Left lobe of liver (tissue), 2 donors: ENCODE measurements around the gene FOXM1. TPM values are rescaled to one million over a fixed set of nuclear protein-coding genes. Genes with fewer than 3 reads are reported as not detected.

Experiments
- ATAC-seq: fragments of 200-7000 bp; cut with Tn5 transposase; one replicate; pipeline ENCODE4 v1.9.1; 2020; ENCODE audit warnings: mild to moderate bottlenecking, moderate library complexity
- DNase-seq: peaks from one replicate; pipeline ENCODE4 v3.0.0-alpha.2; 2020; ENCODE audit warnings: low spot score
- total RNA-seq: library from RNA; stranded (reverse); gene quantifications from one replicate; pipeline ENCODE4 v1.2.1, GENCODE V29; 2021
- donor health status: DM: no; HTN: no; CAD: no; lungs with moderate emphysema.
- donor health status: DM: no; HTN: yes; CAD: no.

Gene FOXM1
- total RNA-seq, 1 donor from 2014 or later = 0.86 TPM

DNA sequence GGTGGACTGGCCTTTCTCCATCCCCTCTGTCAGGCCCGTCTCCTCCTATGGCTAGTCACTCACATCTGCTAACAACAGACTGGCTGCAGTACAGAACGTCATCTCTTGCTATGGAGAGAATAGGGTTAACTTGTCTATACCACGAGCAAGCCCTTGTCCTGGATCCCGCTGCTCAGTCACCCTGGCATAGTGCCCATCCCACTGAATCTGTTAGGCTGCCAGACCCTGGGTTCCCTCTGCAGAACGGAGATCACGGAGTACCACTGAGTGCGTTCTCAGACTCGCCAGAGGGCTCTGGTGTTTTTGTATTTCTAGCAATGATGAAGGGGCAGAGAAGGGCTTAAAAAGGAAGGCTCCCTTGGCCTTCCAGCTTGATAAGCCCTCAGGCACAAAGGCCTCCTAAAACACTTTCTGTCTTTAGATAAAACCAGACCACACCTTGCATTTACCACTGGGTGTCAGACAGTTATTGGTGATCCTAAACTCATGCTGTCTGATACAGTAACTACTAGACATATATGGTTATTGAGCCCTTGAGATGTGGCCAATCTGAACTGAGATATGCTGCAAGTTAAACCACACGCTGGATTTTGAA lies 35.8 kb downstream of the FOXM1 start:
- ATAC-seq (no peak), DNase-seq (no peak)

DNA sequence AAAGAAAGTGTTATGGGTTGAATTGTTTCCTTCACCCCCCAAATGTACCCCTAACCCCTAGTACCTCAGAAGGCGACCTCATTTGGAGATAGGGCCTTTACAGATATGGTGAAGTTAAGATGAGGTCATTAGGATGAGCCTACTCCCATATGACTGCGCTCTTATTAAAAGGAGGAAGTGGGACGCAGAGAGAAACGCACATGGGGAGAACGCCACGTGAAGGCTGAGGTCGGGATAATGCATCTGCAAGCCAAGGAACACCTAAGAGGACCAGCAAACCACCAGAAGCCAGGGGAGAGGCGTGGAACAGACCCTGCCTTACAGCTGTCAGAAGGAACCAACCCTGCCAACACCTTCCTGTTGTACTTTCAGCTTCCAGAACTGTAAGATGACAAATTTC lies 40.4 kb downstream of the FOXM1 start:
- ATAC-seq = no peak
- no peak for DNase-seq

DNA sequence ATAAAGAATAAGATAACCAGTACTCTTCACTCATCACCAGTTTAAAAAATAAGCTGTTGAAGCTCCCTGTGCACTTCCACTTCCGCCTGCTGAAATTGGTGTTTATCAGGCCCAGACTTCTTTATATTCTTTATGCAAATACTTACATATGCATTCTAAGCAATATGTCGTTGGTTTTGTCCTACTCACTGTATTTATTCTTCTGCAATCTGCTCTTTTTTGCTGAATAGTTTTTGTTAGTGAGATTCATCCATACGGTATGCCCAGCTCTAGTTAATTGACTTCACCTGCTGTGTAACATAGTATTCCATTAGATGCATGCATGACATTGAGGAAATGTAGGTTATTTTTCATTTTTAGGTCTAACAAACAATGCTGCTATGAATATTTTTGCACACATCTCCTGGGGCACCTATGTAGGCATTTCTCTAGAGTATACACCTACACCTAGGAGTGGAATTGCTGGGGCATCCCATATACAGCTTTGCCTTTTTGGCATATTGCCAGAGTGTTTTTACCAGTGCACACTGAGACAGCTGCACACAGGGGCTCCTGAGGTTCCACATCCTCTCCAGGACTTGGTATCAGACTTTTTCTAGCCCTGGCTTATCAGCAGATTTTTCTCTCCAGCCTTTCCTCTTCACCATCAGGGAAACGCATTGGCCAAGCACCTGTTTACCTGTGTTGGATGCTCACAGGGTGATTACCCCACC lies 41.1 kb downstream of the FOXM1 start:
- ATAC-seq (no peak), DNase-seq (no peak)

DNA sequence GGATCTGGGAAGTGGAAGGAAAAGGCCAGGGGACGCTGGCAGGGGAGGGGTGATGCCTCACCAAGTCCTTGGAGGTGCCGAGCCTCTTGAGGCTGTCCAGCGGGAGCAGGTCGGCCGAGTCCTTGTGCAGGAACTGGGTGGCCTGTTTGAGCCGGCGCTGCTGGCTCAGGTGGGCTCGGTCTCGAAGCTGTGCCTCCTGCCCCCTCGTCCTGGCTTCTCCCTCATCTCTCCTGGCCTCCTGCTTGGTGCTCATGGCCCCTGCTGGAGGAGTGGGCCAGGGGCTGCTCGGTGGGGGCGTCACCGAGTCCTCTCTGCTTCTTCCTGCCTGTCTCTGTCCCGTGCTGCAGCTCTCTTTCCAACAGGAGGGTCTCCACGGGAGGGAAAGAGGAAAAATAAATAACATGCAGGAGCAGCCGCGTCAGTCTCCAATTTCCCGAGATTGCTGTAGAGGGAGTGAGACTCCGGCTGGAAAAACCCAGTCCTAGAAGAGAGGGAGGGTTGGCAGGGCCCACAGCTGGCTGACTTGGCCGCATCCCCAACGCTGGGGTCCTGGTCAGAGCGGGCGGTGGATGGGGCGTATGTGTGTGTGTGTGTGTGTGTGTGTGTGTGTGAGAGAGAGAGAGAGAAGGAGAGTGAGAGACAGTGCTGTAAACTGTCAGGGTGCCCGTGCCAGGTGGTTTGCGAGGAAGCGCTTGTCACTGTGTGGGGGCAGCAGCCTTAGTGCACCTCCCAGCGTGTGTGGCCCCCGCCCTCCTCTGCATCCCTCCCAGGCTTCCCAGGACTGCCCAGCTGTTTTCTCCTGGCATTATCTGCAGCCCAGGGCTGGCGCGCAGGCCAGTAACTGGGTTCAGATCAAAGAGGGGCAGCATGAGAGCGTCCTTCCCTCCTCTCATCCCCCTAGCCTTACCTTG lies 42.1 kb downstream of the FOXM1 start, which contains the start of gene NRIP2:
NRIP2 (minus strand) TSS at position 455 of the 911 bp plus-strand sequence; CDS start at position 403, 52 bp downstream.
- ATAC-seq = no peak
- DNase-seq = no peak

DNA sequence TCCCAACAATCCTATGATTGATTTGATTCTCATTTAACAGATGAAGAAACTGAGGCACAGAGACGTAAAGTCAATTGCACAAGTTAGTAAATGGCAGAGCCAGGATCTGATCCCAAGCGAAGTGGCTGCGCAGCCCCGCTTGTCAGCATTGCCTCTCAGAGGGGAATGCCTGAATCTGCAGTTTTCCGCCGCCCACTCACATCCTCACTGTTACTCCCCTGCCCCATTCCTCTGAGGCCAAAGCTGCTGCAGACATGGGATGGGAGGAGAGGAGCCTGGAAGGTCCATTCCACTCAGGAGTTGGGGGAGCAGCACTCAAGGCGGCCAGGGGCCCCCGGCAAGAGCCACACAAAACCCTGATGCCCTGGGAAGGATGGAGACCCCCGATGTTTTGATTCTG lies 43.2 kb downstream of the FOXM1 start:
- ATAC-seq (no peak), DNase-seq (no peak)

DNA sequence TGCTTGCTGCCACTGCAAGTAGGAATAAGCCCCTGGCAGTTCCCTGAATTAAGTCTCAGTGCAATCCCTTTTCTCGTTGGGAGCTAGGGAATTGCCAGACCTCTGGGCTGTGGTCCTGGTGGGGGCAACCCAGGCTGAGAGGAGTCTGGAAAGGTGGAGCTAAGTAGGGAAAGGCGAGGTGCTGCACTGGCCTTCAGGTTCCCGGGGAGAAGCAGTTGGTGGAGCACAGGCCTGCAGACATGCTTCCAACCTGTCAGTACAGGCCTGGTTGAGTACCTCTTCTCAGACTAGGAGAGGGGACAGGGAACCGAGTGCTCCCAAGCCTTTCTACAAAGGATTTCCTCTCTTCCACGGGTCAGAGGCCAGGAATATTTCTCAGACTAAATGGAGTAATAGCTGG lies 43.6 kb downstream of the FOXM1 start:
- no peak for ATAC-seq
- no peak for DNase-seq

DNA sequence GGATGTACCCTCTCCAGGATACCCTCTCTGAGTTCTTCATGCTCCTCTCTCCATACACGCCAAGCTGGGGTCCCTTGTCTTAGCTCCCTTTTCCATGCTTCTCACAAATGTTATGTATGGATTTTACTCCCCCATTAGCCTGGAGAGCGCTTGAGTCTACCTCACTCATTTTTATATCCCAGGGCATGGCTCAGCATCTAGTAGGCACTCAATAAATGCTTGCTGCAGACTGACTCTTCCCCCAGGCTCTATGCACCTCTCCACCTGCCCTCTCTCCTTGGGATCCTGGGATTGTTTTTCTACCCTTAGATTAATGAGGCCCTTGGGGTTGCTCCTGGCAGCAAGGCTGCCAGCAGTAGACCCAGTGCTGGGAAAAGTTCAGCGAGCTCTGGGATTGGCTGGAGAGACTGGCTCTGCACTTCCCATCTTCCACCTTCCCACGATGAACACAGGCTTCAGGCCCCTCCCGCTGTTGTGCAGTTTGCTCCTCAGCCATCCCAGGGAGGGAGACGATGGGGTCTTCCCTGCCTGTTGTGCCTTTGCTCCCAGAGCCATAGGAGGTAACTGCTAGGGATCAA lies 44.3 kb downstream of the FOXM1 start:
- ATAC-seq (no peak), DNase-seq (no peak)

DNA sequence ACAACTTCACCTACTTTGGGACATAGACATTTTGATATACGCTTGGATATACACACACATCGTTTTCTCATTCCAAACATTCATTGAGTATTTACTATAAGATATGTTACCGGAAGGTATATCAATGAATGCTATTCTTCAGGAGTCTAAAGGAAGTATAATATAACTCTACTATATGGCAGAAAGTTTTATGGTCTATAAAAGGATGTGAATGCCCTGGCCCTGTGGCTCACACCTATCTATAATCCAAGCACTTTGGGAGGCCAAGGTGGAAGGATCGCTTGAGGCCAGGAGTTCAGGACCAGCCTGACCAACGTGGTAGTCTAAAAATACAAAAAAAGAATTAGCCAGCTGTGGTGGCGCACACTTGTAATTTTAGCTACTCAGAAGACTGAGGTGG lies 47.7 kb downstream of the FOXM1 start:
- ATAC-seq = no peak
- no peak for DNase-seq

DNA sequence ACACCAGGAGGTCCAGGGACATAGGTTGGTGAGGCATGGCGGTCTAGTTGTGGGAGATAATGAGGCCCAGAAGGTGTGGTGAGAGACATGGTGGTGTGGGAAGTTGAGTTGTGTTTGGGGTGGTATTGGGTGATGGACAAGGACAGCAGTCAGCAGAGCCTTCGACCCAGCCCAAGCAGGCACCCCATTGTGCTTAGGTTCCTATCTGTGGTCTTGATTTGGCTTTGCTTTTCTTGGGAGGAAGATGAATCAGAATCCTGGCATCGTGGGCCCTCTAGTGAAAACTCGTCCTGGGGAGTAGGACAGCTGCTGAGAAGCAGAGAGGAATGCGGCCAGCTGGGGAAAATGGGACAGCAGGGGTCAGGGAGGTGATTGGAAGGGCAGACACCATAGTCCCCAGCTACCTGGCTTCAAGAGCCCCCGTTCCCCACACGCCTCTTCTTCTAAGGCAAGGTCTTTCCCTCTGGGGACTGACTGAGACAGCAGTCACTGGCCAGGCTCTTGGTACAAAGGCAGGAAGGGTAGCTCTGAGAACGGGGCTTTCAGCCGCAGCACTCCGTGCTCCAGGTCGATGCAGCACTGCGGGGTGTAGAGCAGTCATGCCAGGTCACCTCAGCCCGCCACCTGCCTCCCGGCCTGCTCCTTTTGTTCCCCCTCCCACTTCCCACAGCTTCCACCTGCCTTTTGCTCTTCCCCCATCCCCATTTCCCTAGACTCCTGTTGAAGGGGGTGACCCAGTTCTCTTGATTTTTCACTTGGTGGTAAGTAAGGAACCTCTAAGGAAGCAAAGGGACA lies 50.1 kb downstream of the FOXM1 start:
- no peak for DNase-seq
- ATAC-seq = no peak

DNA sequence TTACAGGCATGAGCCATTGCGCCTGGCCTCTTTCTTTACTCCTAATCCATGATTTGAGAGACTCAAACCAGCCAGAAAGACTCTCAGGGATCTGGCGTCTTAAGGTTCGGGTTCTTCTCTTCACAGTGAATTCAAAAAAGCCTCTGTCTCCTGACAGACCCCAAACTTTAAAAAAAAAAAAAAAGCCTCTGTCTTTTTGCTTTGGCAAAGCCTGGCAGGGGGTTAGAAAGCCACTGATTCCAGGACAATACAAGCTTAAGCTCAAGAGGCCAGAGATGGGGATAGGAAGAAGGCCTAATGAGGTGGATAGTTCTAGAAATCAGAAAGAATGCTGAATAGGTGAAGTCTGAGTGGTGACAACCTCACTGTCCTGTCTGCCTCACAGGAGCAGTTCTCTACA lies 50.9 kb downstream of the FOXM1 start:
- ATAC-seq (no peak), DNase-seq (no peak)

DNA sequence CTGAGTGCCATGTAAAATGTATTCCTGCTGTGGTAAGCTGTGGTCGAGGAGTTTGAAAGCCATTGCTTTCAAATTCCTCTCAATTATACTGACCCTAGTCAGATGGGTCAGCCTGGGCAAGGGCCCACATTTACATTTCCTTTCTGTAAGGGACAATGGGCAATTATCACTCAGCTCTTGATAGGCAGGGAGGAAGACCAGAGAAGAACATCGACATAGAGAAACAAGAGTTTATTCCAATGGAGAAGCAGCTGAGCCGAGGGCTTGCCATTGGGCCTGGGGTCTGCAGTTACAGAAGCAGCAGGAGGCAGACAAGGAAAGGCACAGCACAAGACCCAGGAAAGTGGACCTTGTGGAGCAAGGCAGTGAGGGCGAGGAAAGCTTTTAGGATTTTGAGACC lies 51.8 kb downstream of the FOXM1 start:
- no peak for ATAC-seq
- no peak for DNase-seq

DNA sequence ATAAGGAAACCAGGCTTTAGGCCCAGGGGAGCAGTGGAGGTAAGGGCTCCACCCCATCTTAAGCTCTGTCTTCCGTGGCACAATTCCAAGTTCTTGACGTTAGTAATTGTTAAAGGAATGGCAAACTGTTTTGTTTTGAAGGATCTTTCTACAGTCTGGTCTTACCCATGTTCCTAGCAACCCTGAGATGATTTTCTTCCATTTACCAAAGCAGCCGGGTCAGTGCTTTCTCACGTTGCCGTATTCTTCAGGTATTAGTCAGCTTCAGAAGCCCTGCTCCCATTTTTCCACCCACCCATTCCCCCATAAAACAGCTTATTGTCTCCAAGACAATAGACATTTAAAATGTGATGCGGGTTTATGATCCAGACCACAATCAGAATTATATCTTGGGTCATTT lies 52.4 kb downstream of the FOXM1 start:
- no peak for ATAC-seq
- no peak for DNase-seq

DNA sequence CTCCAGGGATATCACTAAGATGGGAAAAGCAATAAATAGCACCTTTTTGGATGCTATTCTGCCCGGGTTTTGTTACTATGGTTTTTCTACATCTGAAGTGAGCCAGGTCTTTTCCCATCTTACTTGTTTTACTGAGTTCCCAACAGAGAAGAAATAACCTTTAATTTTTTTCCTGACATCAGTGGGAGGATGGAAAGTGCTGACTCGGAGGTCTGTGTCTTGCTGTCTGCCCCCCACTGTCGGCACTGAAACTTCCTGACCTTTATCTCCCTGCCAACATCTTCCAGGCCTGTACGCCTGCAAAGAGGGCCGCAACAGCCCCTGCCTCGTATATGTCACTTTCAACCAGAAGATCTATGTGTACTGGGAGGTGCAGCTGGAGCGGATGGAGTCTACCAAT lies 53.5 kb downstream of the FOXM1 start:
- ATAC-seq (no peak), DNase-seq (no peak)

DNA sequence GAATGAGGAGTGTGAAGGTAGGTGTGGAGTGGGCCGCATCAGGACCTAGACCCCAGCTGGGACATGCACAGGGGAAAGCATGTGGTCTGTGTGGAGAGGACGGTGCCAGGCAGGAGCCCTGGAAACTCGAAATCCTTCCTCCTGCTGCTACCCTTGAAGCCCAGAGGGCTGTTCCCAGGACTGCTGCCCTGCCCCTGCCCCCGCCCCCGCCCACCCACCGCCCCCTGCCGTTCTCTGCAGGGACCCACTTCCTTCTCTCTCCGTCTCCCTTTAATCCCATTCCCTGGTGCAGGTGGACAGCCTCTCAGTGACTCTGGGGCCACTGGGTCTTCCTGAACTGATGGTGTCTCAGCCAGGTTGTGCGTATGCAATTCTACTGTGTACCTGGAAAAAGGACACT lies 56.5 kb downstream of the FOXM1 start:
- no peak for ATAC-seq
- DNase-seq = no peak

DNA sequence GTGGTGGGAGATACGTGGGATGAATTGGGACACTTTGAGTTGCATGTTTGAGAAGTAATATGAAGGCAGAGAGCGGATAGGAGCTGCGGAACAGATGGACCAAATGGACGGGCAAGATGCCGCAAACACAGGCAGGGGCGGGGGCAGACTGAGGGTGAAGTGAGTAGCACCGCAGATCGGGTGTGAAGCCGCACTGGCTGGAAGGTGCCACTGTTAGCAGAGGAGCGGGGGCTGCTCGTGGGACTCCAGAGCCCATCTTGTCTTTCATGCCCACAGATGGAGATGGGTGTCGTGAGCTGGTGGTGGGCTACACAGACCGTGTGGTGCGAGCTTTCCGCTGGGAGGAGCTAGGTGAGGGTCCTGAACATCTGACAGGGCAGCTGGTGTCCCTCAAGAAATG lies 57.2 kb downstream of the FOXM1 start:
- ATAC-seq (no peak), DNase-seq (no peak)

DNA sequence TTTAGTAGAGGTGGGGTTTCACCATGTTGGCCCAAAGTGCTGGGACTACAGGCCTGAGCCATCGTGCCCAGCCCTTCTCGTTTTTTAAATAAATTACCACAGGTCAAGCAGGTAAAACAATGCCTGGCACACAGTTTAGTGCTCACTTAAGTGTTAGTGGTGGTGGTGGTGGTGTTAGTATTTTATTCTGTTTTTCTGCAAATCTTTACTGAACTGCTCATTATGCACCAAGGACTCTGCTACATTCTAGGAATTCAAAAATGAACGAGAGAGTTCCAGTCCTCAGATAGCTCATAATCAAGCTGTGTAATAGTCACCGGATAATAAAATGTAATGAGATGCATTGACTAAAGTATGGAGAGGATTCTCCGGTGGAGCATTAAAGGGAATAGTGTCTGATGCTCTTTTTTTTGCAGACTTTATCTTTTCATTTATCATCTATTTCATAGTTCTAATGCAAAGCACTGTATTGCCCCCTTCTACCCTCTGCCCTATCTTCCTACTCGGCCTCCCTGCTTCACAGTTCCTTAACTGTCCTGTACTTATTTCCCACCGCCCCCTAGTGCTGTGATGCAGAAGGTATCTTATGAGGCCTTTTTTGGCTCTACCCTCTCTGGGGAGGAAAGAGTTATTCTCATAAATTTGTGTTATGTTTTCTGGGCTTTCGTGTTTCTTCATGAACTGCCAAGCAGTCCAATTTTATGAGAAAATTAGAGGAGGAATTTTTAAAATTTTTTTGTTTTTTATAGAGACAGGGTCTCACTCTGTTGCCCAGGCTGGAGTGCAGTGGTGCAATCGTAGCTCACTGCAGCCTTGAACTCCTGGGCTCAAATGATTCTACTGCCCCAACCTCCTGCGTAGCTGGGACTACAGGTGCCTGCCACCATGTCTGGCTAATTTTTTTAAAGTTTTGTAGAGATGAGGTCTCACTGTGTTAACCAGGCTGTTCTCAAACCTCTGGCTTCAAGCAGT lies 63.5 kb downstream of the FOXM1 start:
- DNase-seq (no peak), ATAC-seq (peak; percentile 47)

DNA sequence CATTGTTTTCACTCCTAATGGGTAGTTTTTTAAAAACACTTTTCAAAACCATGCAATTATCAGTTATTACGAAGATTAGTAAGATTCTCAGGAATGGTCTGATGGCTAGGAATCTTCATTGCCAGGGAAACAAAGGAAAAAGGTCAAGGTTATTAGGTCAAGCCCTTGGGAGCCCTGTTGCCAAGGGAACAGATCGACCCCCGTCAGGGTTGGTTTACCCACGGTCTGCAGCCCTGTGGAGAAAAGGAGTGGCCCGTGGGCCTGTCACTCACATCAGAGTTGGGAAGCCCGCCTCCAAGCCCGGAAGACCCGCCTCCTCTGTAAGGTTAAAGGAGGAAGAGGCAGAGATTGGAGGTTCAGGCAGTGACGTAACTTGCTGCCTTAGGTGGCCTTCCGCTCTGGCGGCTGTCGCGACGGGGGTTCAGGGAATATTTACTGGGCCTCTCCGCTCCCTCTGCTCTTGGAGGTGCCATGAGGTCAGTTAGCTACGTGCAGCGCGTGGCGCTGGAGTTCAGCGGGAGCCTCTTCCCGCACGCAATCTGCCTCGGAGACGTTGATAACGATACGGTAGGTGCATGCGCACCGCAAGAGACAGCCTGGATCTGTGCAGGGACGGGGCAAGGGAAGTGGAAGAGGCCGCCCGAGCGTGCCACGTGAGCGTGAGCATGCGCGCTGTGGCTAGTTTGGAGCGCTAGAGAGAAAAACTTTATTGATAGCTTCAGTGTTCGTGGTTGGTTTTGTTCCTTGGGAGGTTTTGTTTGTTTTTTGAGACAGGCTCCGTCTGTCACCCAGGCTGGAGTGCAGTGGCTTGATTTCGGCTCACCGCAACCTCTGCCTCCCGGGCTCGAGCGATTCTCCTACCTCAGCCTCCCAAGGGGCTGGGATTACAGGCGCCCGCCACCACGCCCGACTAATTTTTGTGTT lies 64.4 kb downstream of the FOXM1 start, which contains the start of gene ITFG2:
ITFG2 (plus strand) TSS at position 379 of the 924 bp plus-strand sequence; CDS start at position 472, 93 bp downstream.
- ATAC-seq (peak; percentile 95), DNase-seq (peak; percentile 98)

DNA sequence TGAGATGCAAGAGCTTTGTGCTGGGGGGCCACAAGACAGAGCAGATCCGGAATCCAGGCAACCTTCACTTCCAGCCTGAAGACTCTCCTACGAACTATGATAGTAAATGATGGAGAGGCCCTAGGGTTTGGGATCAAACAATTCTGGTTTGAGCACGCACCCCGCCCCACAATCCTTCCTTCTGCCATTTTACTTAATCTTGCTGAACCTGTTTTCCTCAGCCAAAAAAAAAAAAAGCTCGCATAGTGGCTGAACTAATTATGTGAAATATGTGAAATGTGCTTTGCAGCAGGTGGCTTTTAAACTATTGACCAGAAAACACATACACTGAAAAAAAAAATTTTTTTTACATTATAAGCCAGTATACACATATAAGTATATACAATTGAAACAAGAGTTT lies 65.2 kb downstream of the FOXM1 start:
- ATAC-seq = no peak
- no peak for DNase-seq
